GM19463 (cell line): ENCODE results near the gene OR5AS1.
"Not testable (repeated sequence)": the region's sequence is repeated elsewhere in the genome, so short reads cannot be mapped to it uniquely, and the experiment has no call there.

Source experiments
- ATAC-seq: cut with Tn5 transposase; IDR thresholded peaks from one replicate; pipeline ENCODE4 v1.9.1; 2021; ENCODE audit warnings: mild to moderate bottlenecking, moderate library complexity; ENCODE audit not compliant: unreplicated experiment

OR5AS1 gene

DNA sequence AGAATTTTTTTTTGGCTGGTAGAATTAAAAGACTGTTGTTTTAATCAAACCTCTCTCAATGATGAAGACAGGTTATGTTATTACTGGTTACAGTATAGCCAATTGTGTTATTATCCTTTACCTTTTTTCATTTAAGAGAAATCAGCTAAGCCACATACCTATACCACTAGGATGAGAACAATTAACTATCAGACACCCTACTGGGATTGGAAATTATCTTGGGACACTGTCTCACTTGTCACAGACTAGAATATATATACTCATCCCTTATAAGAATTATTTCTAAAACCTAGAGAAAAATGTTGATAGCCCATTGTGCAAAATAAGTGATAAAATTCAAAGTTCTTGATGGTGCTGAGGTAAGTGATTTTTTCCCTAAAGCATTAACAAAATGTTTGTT is at the start of gene OR5AS1:
Gene OR5AS1 (plus strand): TSS at position 301 of the 400 bp plus-strand sequence. CDS start 2,765 bp downstream, outside the sequence.
- ATAC-seq, result no peak

DNA sequence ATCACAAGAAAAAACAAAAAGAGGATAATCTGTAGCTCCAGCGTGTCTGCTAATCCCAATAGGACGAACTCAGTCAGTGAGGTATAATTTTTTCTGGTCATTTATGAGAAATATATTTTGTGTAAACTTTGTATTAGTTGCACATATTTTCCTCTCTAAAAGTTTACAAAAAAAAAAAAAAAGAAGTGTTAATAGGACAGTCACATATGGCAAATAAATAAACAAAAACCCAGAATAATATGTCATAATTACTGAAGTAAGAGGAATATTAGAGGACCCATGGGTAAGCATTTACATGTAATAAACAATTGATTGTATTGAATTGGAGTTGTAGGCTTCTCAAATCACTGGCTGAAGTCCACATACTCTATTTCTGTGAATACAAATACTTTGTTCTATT is 32.9 kb upstream of the OR5AS1 start, which contains the start of gene OR5F1:
Gene OR5F1 (minus strand): TSS at position 101 of the 400 bp plus-strand sequence. CDS start 0 bp downstream, at position 101.
- ATAC-seq, result no peak

DNA sequence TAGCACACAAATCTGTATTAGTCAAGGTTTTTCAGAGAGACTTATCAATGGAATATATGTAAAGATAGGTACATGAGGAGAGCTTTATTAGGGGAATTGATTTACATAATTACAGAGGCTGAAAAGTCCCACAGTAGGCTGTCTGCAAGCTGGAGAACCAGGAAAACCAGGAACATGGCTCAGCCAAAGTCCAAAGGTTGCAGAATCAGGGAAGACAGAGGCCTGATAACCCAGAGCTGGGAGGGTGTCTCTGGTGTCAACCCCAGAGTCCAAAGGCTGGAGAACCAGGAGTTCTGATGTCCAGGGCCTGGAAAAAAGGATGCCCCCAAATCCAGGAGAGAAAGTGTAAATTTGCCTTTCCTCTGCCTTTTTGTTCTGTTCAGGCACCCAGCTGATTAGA is 16.7 kb upstream of the OR5AS1 start:
- no peak for ATAC-seq

DNA sequence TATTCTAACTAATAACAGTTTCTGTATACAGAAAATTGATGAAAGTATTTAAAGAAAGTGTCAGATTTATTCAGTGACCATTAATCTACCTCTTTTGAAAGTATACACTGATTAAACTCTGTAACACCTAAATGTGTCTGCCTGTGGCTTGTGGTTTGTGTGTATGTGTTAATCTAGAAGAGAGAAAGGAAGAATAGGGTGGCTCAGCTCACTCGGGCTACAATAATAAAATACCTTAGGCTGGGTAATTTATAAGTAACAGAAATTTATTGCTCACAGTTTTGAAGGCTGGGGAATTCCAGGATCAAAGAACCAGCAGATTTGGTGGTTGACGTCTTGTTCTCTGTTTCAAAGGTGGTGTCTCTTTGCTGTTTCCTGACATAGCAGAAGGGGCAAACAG is 13.6 kb upstream of the OR5AS1 start:
- ATAC-seq, result no peak

DNA sequence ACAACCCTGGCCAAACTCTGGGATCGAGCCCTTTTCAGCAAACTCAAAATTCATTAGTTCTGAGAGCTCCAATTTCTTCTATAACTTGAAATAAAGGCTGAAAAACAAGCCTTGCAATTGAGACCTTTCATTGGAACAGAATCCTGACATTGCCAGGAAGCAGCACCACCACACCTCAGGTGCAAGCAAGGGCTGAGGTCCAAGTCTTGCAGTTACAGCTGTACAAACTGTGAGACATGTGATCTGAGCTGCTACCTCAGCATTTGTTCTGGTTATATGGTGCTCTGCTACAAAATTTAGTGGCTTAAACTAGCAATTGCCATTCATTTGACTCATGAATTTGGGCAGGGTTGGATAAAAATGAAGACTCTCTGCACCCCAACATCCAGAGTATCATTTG is 18.1 kb downstream of the OR5AS1 start:
- ATAC-seq, result no peak

DNA sequence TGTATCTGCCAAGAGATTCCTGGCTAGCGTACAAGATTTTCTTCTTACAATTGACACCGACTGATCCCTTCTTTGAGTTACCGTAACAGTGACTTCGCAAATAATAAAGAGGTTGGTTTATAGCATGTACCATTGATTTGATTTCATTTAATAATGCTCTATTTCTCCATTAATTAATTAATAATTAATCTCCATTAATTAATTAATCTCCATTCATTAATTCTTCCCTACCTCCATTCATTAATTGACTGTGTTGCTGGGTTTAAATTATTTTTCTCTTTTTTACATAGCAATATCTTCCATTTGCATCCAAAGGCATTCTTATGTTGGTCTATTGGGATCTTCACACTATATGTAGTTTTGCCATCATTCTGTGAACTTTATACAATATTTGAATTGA is 21.0 kb downstream of the OR5AS1 start:
- no peak for ATAC-seq

DNA sequence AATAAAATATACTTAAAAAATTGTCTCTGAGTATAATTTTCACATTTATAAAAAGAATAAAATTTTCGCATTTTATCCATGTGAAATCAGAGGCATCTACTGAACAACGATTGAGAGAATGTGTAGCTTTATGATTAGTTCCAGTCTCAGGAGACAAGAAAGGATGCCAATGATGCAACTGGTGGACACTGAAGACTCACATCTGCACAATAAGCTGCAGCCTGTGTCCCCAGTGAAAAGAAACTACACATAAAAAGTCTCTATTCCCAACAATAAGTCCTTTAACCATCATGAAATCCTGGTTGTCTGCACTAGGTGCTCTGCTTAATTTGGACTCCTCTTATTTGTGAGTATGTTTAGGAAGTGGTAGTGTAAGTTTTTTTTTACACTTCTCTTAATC is 22.0 kb downstream of the OR5AS1 start:
- no peak for ATAC-seq

DNA sequence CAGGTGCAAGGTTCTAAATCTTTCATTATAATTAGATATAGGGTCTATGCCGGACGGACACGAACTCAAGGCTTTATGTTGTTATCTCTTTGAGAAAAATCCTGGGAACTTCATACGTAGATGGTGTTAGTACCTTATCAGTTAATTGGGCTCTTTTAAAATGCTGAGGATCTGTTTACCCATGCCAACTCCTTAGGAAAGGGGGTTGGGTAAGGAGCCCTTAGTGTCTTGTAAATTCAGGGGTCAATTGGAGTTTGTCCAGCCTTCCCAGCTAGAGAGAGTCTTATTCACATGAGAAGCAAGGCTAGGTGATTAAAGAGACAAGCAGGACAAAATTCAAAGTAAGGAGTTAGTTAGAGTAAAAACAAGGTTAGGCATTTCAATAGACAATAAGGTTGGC is 28.9 kb downstream of the OR5AS1 start:
- not testable (repeated sequence) for ATAC-seq

DNA sequence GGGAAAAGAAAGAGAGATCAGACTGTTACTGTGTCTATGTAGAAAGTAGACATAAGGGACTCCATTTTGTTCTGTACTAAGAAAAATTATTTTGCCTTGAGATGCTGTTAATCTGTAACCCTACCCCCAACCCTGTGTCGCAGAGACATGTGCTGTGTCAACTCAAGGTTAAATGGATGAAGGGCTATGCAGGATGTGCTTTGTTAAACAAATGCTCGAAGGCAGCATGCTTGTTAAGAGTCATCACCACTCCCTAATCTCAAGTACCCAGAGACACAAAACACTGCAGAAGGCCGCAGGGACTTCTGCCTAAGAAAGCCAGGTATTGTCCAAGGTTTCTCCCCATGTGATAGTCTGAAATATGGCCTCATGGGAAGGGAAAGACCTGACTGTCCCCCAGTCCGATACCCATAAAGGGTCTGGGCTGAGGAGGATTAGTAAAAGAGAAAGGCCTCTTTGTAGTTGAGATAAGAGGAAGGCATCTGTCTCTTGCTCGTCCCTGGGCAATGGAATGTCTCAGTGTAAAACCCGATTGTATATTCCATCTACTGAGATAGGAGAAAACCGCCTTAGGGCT is 30.3 kb downstream of the OR5AS1 start:
- ATAC-seq, result not testable (repeated sequence)

DNA sequence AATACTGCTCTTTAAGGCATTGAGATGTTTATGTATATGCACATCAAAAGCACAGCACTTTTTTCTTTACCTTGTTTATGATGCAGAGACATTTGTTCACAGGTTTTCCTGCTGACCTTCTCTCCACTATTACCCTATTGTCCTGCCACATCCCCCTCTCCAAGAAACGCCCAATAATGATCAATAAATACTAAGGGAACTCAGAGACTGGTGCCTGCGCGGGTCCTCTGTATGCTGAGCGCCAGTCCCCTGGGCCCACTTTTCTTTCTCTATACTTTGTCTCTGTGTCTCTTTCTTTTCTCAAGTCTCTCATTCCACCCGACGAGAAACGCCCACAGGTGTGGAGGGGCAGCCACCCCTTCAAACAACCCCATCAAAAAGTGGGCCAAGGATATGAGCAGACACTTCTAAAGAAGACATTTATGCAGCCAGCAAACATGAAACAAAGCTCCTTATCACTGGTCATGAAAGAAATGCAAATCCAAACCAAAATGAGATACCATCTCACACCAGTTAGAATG is 30.9 kb downstream of the OR5AS1 start:
- not testable (repeated sequence) for ATAC-seq

DNA sequence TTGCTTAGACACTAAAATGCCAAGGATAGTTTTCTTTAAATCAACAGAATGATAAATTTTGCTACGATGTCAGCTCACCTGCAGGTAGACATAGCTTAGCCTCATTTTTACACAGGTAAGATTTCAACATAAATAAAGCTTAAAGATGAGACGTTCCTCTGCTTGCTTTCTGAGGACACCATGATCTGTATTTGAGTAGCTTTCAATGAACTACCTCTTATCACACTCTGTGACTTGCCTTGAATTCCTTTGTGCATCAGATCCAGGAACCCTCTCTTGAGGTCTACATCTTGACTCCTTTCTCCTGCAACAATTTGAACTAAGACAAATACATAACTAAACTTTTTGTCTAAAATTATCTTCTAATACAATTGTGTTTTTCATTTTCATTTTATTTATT is 39.5 kb downstream of the OR5AS1 start:
- ATAC-seq, result no peak
